T-helper 1 cell treated with Interleukin-12 subunit alpha and Interleukin-12 subunit beta and Interleukin-4 antibody, amounts not matched to agents 30 μg/mL and 1 μg/mL, for 36 hours (primary cell): ENCODE measurements around the gene RTN4RL2.

Experiments
- H3K27ac Mint-ChIP-seq: one replicate; pipeline ENCODE4 v1.8.0; 2021; ENCODE audit warnings: mild to moderate bottlenecking, mixed read lengths
- H3K27me3 Mint-ChIP-seq: one replicate; pipeline ENCODE4 v1.8.0; 2021; ENCODE audit warnings: low read depth, mixed read lengths
- H3K36me3 Mint-ChIP-seq: one replicate; pipeline ENCODE4 v1.8.0; 2021; ENCODE audit warnings: low read depth, mixed read lengths
- H3K4me1 Mint-ChIP-seq: one replicate; pipeline ENCODE4 v1.8.0; 2021; ENCODE audit warnings: low read depth, mixed read lengths
- H3K4me3 Mint-ChIP-seq: one replicate; pipeline ENCODE4 v1.8.0; 2021; ENCODE audit warnings: mild to moderate bottlenecking, moderate library complexity, mixed read lengths
- H3K9me3 Mint-ChIP-seq: one replicate; pipeline ENCODE4 v1.8.0; 2021; ENCODE audit warnings: mixed read lengths

The RTN4RL2 gene

DNA sequence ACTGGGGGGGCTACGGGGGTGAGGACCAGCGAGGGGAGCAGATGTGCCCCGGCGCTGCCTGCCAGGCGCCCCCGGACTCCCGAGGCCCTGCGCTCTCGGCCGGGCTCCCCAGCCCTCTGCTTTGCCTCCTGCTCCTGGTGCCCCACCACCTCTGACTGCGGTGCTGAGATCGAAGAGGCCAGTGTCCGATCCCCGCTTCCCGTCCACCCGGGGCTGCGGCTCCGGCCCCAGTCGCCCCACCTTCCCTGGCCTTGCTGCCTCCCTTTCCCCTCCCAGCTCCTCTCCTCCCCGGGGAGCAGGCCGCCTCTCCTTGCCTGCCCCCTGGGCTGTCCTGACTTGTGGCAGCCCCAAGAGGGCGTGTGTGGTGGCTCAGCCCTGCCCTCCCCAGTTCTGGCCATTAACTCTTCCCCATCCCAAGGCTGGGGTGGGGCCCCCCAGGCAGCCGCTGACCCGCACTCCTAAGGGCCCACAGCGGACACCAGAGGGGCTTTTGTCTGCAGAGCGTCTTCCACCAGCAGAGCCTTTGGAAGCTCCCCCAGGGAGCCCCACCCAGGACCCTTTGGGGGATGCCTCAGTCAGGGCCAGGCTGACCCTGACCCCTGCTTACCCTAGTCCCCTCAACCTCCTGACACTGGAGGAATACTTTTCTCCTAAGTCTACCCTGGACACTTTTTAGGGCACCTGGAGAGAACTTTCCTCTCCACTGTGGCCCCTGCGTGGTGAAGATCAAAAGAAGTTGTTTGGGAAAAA lies 16.6 kb downstream of the RTN4RL2 start:
- H3K36me3 Mint-ChIP-seq, result no peaks in the 10 kb centered on the region
- H3K27ac Mint-ChIP-seq, result no peak overlapping the region
- peaks cover 64% of the 10 kb centered on the region for H3K27me3 Mint-ChIP-seq
- H3K4me1 Mint-ChIP-seq, result peaks cover 26% of the 10 kb centered on the region
- peak overlapping the region; percentile 51 for H3K4me3 Mint-ChIP-seq
- no peaks in the 10 kb centered on the region for H3K9me3 Mint-ChIP-seq

DNA sequence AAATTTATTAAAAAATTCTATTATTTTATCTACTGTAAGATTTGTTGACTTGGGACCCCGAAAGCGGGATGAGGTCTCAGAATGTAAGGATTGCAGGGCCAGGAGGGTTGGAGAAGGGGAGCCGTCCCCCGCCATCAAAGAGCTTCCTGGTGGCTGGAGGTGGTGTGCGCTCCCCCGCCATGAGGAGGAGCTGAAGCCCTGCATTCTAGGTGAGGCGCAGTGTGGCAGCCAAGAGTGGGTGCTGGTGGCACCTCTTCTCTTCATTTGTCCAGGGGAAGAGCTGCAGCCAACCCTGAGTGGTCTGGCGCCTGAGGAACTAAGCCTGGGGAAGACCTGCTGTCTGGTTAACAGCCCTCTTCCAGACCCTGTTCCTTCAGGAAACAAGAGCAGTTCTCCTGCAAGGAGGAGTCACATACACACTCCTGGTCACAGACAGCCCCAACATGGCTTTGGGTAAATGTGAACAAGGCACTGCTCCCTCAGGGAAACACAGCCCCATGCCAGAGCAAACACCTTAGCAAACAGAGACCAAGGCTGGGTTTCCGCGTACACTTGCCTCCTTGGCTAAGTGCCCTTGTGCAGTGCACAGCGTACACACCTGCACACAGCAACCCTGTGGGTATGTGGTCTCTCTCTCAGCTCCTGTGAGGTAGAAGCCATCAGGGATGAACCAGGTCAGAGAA lies 17.3 kb downstream of the RTN4RL2 start:
- Mint-ChIP-seq H3K4me1 (peaks cover 27% of the 10 kb centered on the region), H3K27me3 (peaks cover 68% of the 10 kb centered on the region), H3K27ac (no peak overlapping the region)

DNA sequence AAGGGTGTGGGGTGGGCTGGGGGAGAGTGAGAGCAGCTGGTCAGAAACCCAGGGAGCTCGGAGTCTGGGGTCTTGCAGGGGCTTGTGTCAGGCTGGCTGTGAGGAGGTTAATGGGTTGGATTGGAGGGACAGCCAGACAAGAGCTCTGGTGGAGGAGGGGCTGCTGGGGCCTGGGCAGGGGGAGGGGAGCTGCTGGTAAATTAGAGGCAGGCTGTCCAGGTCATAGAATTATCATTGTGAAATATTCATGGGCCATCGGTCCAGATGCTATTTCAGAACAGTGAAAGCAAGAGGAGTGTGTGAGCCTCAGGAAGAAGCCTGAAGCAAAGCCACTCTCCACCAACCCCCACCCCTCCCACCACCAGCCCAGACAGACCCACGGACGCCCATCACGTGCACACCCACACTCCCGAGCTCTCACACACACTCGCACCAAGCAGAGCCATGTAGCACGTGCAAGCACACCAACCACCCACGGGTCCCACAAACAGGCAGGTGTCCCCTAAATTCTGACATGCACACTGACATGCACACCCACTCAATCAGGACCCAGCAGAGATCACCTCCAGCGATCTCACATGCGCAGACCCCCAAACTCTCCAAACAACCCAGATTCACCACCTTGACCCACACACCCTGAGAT lies 18.8 kb downstream of the RTN4RL2 start:
- peaks cover 66% of the 10 kb centered on the region for H3K27me3 Mint-ChIP-seq
- no peak overlapping the region for H3K27ac Mint-ChIP-seq
- no peaks in the 10 kb centered on the region for H3K9me3 Mint-ChIP-seq
- peaks cover 21% of the 10 kb centered on the region for H3K4me1 Mint-ChIP-seq
- no peak overlapping the region for H3K4me3 Mint-ChIP-seq
- no peaks in the 10 kb centered on the region for H3K36me3 Mint-ChIP-seq

More for the DNA sequence above, 17.3 kb downstream of the RTN4RL2 start:
- no peak overlapping the region for H3K4me3 Mint-ChIP-seq
- H3K9me3 Mint-ChIP-seq, result no peaks in the 10 kb centered on the region
- H3K36me3 Mint-ChIP-seq, result no peaks in the 10 kb centered on the region

DNA sequence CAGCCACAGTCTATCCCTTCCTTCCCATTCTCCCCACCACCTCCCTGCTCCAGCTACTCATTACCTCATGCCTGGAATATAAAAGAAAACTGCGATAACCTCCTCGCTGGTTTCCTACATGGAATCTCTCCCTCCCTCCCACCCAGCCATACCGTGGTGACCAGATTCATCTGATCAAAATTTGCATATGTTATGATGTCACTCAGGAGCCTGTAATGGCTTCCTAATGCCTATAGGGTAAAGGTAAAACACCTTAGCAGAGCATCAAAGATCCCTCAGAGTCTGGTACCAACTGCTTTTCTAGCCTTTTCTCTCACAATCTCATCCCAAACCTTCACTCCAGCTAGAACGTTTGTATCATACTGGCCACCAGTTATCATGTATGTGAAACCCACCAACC lies 19.6 kb downstream of the RTN4RL2 start:
- peaks cover 1% of the 10 kb centered on the region for H3K36me3 Mint-ChIP-seq
- H3K27ac Mint-ChIP-seq, result no peak overlapping the region
- H3K9me3 Mint-ChIP-seq, result no peaks in the 10 kb centered on the region
- no peak overlapping the region for H3K4me3 Mint-ChIP-seq
- peaks cover 15% of the 10 kb centered on the region for H3K4me1 Mint-ChIP-seq
- H3K27me3 Mint-ChIP-seq, result peaks cover 64% of the 10 kb centered on the region

DNA sequence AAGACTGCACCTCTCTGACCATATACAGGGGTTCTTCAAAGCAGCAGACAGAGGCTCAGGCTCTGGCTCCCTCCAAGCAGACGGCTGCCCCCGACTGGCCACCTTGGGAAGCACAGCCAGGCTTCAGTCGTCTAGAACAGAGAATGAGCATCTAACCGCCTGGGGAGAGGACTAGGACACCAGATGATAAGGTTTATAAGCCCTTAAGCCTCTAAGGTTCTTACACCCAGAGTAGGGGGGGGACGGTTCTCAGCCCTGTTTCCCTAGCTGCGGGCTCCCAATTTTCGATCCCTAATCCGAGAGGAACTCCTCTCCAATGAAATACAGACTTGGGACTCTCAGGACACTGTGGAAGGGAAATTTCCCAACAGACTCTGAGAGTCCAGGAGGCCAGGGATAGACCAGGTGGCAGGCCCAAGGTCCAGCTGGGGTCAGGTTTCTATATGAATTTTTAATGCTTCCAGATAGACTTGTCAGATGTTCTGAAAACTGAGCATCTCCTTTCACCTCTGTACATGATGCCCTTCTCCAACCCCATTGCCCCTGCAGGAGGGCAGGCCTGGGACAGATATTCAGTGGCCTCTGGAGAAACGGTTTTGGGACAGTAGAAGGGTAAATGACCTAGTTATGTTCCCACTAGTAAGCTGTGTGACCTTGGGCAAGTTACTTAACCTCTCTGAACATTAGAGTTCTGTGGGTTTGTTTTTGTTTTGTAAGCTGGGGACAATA lies 20.2 kb downstream of the RTN4RL2 start:
- Mint-ChIP-seq H3K4me1 (peaks cover 14% of the 10 kb centered on the region), H3K27me3 (peaks cover 59% of the 10 kb centered on the region), H3K36me3 (peaks cover 2% of the 10 kb centered on the region), H3K9me3 (no peaks in the 10 kb centered on the region), H3K4me3 (no peak overlapping the region), H3K27ac (no peak overlapping the region)

DNA sequence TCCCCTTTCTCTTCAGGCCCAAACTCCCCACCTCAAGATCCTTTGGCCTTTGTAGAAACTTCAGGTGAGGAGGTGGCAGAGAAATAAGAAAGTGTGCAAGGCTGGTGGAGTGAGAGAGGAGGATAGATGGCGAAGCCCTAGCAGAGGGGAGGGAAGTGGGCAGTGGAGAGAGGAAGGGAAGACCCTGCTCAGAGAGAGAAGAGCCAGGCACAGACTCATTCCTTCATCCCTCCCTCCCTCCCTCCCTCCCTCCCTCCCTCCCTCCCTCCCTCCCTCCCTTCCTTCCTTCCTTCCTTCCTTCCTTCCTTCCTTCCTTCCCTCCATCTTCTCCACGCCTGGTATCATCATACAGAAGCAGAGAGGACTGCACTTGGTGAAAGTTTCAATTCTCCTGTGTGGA lies 21.0 kb downstream of the RTN4RL2 start:
- peaks cover 53% of the 10 kb centered on the region for H3K27me3 Mint-ChIP-seq
- no peaks in the 10 kb centered on the region for H3K9me3 Mint-ChIP-seq
- H3K4me3 Mint-ChIP-seq, result peak overlapping the region; percentile 37
- peaks cover 5% of the 10 kb centered on the region for H3K36me3 Mint-ChIP-seq
- no peak overlapping the region for H3K27ac Mint-ChIP-seq
- peaks cover 9% of the 10 kb centered on the region for H3K4me1 Mint-ChIP-seq

DNA sequence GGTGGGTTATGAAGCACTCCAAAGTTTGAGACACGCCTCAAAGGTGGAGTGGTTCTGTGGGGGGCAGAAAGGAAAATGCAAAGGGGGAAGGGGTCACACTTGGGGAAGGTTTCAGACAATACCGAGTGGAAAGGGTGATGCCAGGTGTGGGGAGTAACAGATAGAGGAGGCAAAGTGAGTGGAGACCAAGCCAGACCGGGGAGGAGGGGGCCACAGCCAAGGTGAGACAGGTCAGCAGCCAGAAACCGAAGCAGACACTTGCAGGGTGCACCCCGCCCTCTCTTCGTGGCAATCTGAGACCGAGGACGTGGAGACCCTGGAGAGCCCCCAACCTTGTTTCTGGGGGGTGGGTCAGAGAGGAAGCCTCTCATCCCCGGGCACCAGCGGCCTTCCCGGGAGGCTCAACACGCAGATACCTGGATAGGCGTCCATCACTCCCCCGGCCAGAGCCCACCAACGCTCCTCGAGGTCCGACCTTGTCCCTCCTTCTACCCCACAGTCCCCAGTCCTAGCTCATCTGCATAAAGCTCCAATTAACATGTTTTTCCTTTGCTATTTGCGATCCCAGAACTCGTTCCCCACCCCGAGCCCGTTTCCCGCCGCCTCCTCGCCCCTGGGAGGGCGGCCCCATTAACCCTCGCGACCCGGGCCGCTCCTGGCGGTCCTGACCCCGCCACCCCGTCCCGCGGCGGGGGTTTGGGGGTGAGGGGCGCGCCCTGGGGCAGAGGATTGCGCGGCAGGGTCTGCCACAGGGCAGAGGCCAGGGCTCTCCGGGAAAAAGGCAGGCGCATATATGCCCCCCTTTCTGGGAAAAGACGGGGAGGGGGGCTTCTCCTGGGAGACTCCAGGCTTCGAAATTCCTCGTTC lies 21.8 kb downstream of the RTN4RL2 start:
- Mint-ChIP-seq H3K27me3 (peaks cover 50% of the 10 kb centered on the region), H3K4me3 (no peak overlapping the region), H3K36me3 (peaks cover 5% of the 10 kb centered on the region), H3K27ac (no peak overlapping the region), H3K9me3 (no peaks in the 10 kb centered on the region), H3K4me1 (peaks cover 7% of the 10 kb centered on the region)

DNA sequence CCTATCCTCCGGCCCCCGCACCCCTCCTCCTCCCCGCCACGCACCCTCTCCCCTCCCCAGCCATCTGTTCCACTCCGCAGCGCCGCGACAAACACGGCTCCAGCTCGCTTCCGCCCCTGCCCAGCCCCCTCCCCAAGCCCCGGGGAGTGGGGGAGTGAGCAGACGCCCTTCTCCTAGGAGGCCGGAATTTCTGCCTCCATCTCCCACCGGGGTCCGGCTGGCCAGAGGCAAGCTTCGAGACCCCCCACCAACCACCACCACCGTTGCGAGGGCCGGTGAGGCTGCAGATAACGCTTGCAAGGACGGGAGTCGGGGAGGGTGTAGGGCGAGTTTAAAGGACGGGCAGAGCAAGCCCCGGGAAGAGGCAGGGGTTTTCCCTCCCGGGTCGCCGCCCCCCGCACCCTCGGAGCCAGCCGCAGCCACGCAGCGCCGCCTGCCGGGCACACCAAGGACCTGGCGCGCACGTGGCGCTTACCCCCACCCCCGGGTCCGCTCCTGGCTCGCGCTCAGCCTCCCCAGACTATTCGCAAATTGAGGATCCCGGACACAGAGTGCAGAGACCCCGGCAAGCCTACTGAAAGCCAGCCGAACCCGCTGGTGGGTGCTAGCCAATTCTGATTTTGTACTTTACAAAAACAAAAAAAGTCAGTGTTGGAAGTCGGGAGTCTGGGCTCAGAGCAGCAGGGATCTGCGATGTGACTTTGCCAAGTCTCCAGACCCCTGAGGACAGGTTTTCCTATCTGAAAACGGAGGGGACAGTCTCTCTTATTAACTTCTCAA lies 22.6 kb downstream of the RTN4RL2 start:
- Mint-ChIP-seq H3K27me3 (peaks cover 41% of the 10 kb centered on the region), H3K36me3 (peaks cover 5% of the 10 kb centered on the region), H3K4me1 (peaks cover 7% of the 10 kb centered on the region), H3K27ac (no peak overlapping the region), H3K4me3 (no peak overlapping the region), H3K9me3 (no peaks in the 10 kb centered on the region)

DNA sequence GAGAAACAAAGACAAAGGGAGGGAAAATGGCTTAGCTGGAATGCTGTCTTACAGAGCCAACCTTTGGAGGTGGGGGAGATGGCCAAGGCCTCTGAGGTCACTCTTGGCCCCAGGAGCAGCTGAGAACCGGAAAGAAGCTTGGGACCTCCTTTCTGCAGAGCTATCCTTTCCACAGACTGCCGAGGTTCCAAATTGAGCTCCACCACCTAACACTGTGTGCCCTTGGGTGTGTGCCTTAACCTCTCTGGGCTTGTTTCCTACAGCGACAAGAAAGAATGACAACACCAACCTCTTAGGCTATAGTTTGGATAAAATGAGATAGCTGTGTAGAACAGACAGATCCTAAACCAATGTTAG lies 23.2 kb downstream of the RTN4RL2 start:
- Mint-ChIP-seq H3K27me3 (peaks cover 36% of the 10 kb centered on the region), H3K4me1 (peaks cover 7% of the 10 kb centered on the region), H3K9me3 (no peaks in the 10 kb centered on the region), H3K27ac (no peak overlapping the region), H3K36me3 (peaks cover 5% of the 10 kb centered on the region), H3K4me3 (no peak overlapping the region)

DNA sequence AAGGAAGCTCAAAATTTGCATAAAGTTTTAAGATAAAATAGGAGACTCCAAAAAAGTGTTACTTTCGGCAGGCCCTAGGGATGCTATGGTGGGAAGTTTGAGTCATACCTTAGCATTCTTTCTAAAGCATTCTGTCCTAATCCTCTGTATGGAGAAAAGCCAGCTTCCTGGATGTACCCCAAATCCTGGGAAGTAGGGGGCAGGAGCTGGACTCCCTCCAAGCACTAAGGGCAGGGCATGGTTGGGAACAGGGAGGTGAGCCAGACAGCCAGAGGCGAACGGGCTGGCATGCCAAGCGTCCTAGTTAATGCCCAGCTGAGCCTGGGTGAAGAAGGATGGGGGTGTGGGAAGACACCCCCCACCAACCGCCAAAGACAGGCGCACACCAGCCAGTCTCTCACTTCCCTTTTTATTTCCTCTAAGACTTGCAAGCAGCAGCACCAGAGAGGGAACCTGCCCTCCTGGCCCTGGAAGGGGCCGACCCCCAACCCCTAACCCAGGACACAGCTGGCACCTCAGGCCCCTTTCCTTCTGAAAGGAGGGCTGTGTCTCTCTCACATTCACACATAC lies 23.9 kb downstream of the RTN4RL2 start:
- H3K27ac Mint-ChIP-seq, result no peak overlapping the region
- H3K4me3 Mint-ChIP-seq, result no peak overlapping the region
- peaks cover 7% of the 10 kb centered on the region for H3K4me1 Mint-ChIP-seq
- peaks cover 31% of the 10 kb centered on the region for H3K27me3 Mint-ChIP-seq
- peaks cover 5% of the 10 kb centered on the region for H3K36me3 Mint-ChIP-seq
- H3K9me3 Mint-ChIP-seq, result no peaks in the 10 kb centered on the region

DNA sequence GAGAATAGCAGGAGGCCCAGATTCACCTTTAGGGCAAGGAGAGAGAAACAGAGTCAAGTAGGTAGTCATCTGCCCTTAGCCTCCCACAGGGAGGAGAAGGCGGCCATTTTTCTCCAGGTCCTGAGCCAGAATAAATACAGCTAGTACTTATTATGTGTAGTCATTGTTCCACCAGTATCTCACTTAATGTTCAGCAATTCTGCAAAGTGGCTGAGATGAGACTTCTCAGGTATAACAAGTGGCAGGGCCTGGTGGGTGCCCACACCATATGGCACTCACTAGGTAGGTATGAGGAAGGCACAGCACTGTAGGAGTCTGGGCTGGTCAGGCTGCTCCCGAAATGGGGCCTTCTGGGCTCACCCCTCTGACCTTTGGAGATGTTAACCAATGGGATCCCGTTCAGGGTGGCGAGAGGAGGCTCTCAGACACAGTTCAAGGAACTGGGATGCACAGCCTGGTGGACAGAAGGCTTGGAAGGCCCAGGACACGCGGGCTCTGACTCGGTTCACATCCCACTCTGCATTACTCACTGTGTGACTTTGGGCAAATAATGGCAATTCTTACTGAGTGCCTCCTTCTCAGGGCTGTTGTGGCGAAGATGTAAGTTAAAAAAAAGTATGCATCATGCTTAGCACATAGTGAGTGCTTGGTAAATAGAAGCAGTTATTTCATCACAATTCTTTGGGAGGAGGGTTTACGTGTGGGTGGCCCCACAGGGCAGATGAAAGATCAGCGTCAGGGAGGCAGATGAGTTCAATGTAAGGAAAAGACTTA lies 25.1 kb downstream of the RTN4RL2 start:
- no peaks in the 10 kb centered on the region for H3K9me3 Mint-ChIP-seq
- no peak overlapping the region for H3K27ac Mint-ChIP-seq
- peaks cover 22% of the 10 kb centered on the region for H3K27me3 Mint-ChIP-seq
- peaks cover 5% of the 10 kb centered on the region for H3K36me3 Mint-ChIP-seq
- H3K4me1 Mint-ChIP-seq, result peaks cover 5% of the 10 kb centered on the region
- no peak overlapping the region for H3K4me3 Mint-ChIP-seq

DNA sequence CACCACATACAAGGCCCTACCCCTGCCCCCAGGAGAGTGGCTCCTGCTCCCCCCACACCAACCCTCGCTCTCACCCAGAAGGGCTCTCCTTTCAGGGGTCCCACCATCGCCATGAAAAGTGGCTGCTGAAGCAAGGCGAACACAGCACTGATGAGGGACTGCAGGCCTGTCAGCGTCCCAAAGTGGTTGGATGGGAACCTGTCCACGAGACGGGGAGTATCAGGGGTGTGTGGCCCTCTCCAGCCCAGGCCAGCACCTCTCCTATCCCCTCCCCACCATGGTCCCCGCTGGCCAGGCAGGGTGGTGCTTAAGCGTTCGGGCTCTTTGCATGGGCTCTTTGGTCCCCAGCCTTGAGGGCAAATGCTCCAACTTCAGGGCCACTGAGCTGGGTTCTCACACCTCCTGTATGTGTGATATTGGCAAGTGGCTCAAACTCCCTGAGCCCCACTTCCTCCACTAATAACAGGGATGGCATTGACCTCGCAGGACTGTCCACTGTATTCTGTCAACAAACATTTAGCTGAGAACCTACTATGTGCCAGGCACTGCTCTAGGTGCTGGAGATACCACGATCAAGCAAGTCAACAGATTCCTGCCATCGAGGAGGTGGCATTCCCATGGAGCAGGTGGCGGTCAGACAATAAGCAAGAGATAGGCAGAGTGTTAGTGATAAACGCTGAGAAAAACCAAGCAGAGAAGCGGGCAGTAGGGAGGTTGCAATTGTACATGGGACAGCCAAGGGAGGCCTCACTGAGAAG lies 26.9 kb downstream of the RTN4RL2 start:
- Mint-ChIP-seq H3K4me1 (no peaks in the 10 kb centered on the region), H3K27ac (no peak overlapping the region), H3K27me3 (peaks cover 7% of the 10 kb centered on the region), H3K4me3 (no peak overlapping the region), H3K9me3 (no peaks in the 10 kb centered on the region), H3K36me3 (peaks cover 5% of the 10 kb centered on the region)
